DND-41 (cell line): ENCODE results near the gene LYST.

Experiments used
- ATAC-seq: fragments of 200-7000 bp; cut with Tn5 transposase; 3 replicates; pipeline ENCODE4 v1.9.1; 2021; ENCODE audit warnings: low read depth; ENCODE audit not compliant: insufficient read depth
- DNase-seq: peaks from one replicate; pipeline ENCODE4 v3.0.0-alpha.2; 2020
- H2AFZ ChIP-seq: 2 replicates; pipeline ENCODE4 v1.6.0; 2012; ENCODE audit warnings: low read depth, low read length
- H3K27ac ChIP-seq: 2 replicates; pipeline ENCODE4 v1.5.1; 2012; ENCODE audit warnings: low read length, inconsistent platforms
- H3K27me3 ChIP-seq: fragments of 200-600 bp; sonication (generic); 2 replicates; pipeline ENCODE4 v1.6.0; 2012; ENCODE audit warnings: low read length, mild to moderate bottlenecking, inconsistent platforms; ENCODE audit not compliant: insufficient read depth, poor library complexity
- H3K36me3 ChIP-seq: 2 replicates; pipeline ENCODE4 v1.5.1; 2012; ENCODE audit warnings: low read length, inconsistent platforms; ENCODE audit not compliant: insufficient read depth
- H3K4me1 ChIP-seq: 2 replicates; pipeline ENCODE4 v1.5.1; 2012; ENCODE audit warnings: mild to moderate bottlenecking, low read length; ENCODE audit not compliant: insufficient read depth
- H3K4me2 ChIP-seq: 2 replicates; pipeline ENCODE4 v1.6.0; 2012; ENCODE audit warnings: mild to moderate bottlenecking, moderate library complexity, low read length, inconsistent platforms; ENCODE audit not compliant: insufficient read depth
- H3K4me3 ChIP-seq, 2 experiments: fragments of 200-600 bp in 1 of 2; shearing (Covaris generic) in 1 of 2; 2 replicates each; pipeline ENCODE4 v1.5.1; 2012 to 2016; ENCODE audit warnings: inconsistent platforms in 2 of 2, low read length in 2 of 2, mild to moderate bottlenecking in 2 of 2, low read depth in 1 of 2, moderate library complexity in 1 of 2
- H3K79me2 ChIP-seq: 2 replicates; pipeline ENCODE4 v1.6.0; 2012; ENCODE audit warnings: low read length, inconsistent platforms; ENCODE audit not compliant: insufficient read depth
- H3K9ac ChIP-seq: 2 replicates; pipeline ENCODE4 v1.6.0; 2012; ENCODE audit warnings: low read depth, mild to moderate bottlenecking, inconsistent platforms, low read length, moderate library complexity
- H3K9me3 ChIP-seq: 2 replicates; pipeline ENCODE4 v1.5.1; 2012; ENCODE audit warnings: low read length, moderate library complexity, mild to moderate bottlenecking, inconsistent platforms; ENCODE audit not compliant: insufficient read depth, severe bottlenecking
- H4K20me1 ChIP-seq: 2 replicates; pipeline ENCODE4 v1.6.0; 2012; ENCODE audit warnings: low read length; ENCODE audit not compliant: insufficient read depth
- CTCF ChIP-seq: IDR thresholded peaks from 2 replicates; pipeline ENCODE4 v1.5.1; 2012; ENCODE audit warnings: borderline replicate concordance, low read length, moderate library complexity, mild to moderate bottlenecking; ENCODE audit not compliant: poor library complexity, severe bottlenecking; ENCODE audit errors: extremely low read depth
- EZH2 ChIP-seq: IDR thresholded peaks from 3 replicates; pipeline ENCODE4 v1.6.1; 2012; ENCODE audit warnings: borderline replicate concordance, low read depth, mild to moderate bottlenecking, moderate library complexity, low read length, inconsistent platforms; ENCODE audit not compliant: severe bottlenecking

LYST gene

GRCh38 chr1:235612761-235613160 is 253.9 kb downstream of the LYST start:
- TF ChIP-seq CTCF = no peak
- TF ChIP-seq EZH2 = no peak
- ATAC-seq = no peak
- no peak overlapping the region for H3K27ac ChIP-seq
- H3K36me3 ChIP-seq = no peaks in the 10 kb centered on the region
- H3K9me3 ChIP-seq = no peaks in the 10 kb centered on the region
- H3K4me1 ChIP-seq = peaks cover 7% of the 10 kb centered on the region
- no peaks in the 10 kb centered on the region for H3K79me2 ChIP-seq
- no peak overlapping the region for H3K9ac ChIP-seq
- DNase-seq = no peak
- no peak overlapping the region for H2AFZ ChIP-seq
- H3K4me2 ChIP-seq = no peak overlapping the region
- H3K27me3 ChIP-seq = no peaks in the 10 kb centered on the region
- H3K4me3 ChIP-seq = no peak overlapping the region
- H4K20me1 ChIP-seq = no peaks in the 10 kb centered on the region
